HuH-7 (cell line): Measurements from ENCODE around the gene ATP8B3.
A peak's percentile ranks its signal among the peaks of the same experiment; 100 is the strongest.

Experiments used
- DNase-seq: peaks from one replicate; pipeline ENCODE4 v3.0.0; 2011; ENCODE audit warnings: low spot score

ATP8B3 gene

GRCh38 chr19:1830978-1831377 lies 18.9 kb upstream of the ATP8B3 start:
- no peak for DNase-seq

- DNase-seq: no peak
Observed at GRCh38 chr19:1830568-1830967, 18.5 kb upstream of the ATP8B3 start.

- DNase-seq: no peak
Observed at GRCh38 chr19:1829958-1830357, 17.9 kb upstream of the ATP8B3 start.

- DNase-seq: no peak
Observed at GRCh38 chr19:1828279-1829238, 16.5 kb upstream of the ATP8B3 start.

GRCh38 chr19:1827566-1828278 lies 15.6 kb upstream of the ATP8B3 start:
- DNase-seq: no peak

- no peak for DNase-seq
Observed at GRCh38 chr19:1826557-1827521, 14.8 kb upstream of the ATP8B3 start.

- peak; percentile 96 for DNase-seq
Observed at GRCh38 chr19:1825909-1826556, 14.0 kb upstream of the ATP8B3 start.

- no peak for DNase-seq
Observed at GRCh38 chr19:1824252-1824622, 12.2 kb upstream of the ATP8B3 start.

- no peak for DNase-seq
Observed at GRCh38 chr19:1823539-1824251, 11.6 kb upstream of the ATP8B3 start.

- no peak for DNase-seq
Observed at GRCh38 chr19:1823020-1823419, 10.9 kb upstream of the ATP8B3 start.

GRCh38 chr19:1822210-1822609 lies 10.1 kb upstream of the ATP8B3 start:
- DNase-seq: no peak

- DNase-seq: no peak
Observed at GRCh38 chr19:1819341-1820255, 7.5 kb upstream of the ATP8B3 start.

GRCh38 chr19:1818549-1819195 lies 6.6 kb upstream of the ATP8B3 start:
- DNase-seq: no peak

GRCh38 chr19:1817553-1818179 lies 5.6 kb upstream of the ATP8B3 start:
- DNase-seq: no peak

- DNase-seq: no peak
Observed at GRCh38 chr19:1816530-1817298, 4.6 kb upstream of the ATP8B3 start.

GRCh38 chr19:1815605-1816529 lies 3.8 kb upstream of the ATP8B3 start:
- no peak for DNase-seq
